ENCODE data around the gene WWOX. TPM values are rescaled to one million over a fixed set of nuclear protein-coding genes. Genes with fewer than 3 reads are reported as not detected.

Gene WWOX
- polyA plus RNA-seq, 3 donors = 40.3 to 43.7 (median 41.5) TPM

DNA sequence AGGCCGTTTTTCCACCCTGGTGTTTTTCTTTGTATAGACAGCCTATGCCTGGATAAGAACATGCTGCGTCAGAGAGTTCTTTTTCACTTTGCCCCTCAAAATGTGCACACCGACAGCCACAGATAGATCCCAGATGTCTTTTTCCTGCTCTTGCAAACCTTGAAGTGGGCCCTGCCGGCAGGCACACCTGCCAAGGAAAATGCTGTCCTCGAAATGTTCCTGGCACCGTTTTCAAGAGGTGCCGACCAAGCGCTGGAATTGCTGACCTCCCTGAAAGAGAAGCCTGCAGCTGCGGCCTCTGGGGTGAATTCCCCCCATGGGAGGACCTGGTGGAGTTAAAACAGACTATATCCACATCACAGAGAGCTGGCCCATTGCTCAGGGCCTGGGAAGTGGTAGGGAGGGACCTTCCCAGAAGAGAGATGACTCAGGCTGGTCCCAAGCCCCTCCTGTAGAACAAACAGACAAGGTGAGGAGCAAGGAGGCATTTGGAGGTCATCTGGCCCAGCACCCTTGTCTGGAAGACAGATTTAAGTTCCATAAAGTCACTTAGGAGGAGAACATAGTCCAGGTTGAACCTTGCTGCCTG lies 833.0 kb downstream of the WWOX start:
- DNase-seq (ENCODE audit: low read depth in 3 of 3, low spot score in 2 of 3) = no peak

GRCh38 chr16:78936060-78936459 lies 836.6 kb downstream of the WWOX start:
- DNase-seq (ENCODE audit: low read depth in 3 of 3, low spot score in 2 of 3) = no peak

DNA sequence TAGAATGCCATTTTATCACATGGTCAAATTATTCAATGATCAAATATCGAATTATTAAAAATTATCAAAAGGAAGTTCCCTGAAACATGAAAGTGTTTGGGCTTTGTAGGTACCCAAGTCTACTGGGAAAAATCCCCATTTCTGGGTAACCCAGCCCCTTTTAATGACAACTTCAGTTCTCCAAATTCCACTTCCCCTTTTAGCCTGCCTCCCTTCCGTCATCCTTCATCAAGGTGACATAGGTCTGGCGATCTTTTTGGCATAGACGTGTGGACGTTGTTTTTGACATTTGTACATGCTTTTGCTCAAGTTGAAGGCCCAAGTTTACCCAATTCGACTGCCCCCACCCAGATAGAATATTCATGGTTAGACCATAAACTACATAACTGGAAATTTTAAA lies 840.1 kb downstream of the WWOX start:
- DNase-seq (ENCODE audit: low read depth in 3 of 3, low spot score in 2 of 3) = no peak

DNA sequence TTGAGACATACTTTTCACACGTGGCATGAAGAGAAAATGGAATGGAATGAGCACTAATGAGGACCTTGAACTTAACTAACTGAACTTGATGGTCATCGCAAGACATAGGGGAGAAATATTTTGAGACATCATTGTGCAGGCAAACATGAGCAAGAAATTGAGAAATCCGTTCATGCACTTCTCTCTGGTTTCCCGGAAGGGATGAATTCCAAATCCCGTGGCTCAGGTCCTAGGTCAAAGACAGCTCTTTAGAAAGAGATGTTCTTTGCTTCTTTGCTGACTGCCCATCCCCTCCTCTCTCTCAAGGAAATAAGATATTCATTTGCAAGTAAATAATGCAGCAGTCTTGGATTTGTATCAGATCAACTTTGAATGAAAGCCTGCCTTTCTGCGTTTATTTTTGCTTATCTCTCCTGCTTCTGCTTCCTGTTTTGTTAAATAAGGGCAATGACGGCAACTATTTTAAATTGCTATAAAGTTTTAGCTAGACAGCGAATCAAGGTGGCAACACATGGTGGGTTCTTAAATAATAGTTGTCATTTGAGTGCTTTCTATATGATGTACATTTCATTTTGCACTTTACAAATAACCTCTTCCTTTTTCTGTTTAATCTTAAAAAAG lies 843.3 kb downstream of the WWOX start:
- DNase-seq (ENCODE audit: low read depth in 3 of 3, low spot score in 2 of 3) = no peak

- no peak for DNase-seq (ENCODE audit: low read depth in 3 of 3, low spot score in 2 of 3)
Measured at GRCh38 chr16:78945336-78945735, 845.9 kb downstream of the WWOX start.

DNA sequence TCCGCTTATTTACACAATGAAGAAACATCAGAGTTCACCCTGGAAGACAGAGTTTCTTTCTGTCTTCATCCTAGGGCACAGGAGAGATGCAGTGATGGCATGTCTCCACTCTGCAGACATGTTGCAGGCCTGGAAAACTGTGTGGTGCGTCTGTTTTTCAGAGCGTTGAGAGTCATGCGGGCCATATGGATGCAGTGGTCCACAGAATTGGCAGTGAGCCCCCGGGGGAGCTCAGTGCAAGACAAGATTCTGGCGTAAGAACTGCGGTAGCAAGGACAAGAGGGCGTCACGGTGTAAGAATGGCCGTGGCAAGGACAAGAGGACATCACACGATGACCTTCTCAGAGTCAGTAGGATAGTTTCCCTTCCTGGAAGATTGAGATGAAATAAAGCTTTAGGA lies 847.1 kb downstream of the WWOX start:
- no peak for DNase-seq (ENCODE audit: low read depth in 3 of 3, low spot score in 2 of 3)

DNA sequence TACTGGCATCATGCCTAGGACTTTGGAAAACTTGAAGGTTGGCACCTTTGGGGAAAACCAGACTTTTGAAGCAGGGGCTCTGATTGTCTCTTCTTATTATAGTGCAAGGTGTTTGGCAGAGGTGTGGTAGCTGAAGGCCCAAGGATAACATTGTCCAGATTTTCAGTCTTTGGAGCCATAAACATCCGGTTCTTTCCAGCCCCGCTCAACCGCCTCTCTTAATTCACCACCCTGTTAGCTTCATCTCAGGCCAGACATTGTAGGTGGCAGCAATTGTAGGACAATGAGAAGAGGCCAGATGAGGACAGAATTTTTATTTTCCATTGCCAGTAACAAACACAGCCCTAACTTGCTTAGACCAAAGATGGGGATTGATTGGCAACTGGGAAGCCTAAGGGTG lies 851.3 kb downstream of the WWOX start:
- DNase-seq (ENCODE audit: low read depth in 3 of 3, low spot score in 2 of 3) = no peak

GRCh38 chr16:78952630-78953029 lies 853.2 kb downstream of the WWOX start:
- no peak for DNase-seq (ENCODE audit: low read depth in 3 of 3, low spot score in 2 of 3)

- DNase-seq (ENCODE audit: low read depth in 3 of 3, low spot score in 2 of 3) = no peak
Measured at GRCh38 chr16:78953526-78953925, 854.1 kb downstream of the WWOX start.

- DNase-seq (ENCODE audit: low read depth in 3 of 3, low spot score in 2 of 3) = no peak
Measured at GRCh38 chr16:78955206-78955605, 855.8 kb downstream of the WWOX start.

DNA sequence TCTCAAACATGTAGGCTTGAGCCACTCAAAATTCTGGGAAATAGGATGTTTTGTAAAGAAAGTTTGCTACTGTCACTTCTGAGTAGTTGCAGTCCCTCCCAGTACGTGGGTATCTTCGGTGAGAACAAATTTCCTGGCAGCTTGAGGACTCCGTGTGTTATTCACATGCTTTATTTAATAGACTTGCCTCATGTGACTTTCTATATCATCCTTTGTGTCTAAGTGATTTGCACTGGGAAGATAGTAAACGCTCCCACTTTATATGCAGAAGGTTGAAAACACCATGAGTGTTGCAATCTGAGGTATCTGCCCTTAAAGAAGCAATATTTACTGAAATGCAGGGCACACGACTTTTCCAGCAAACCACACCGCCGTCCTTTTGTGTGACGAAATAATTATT lies 857.4 kb downstream of the WWOX start:
- DNase-seq (ENCODE audit: low read depth in 3 of 3, low spot score in 2 of 3) = no peak

- DNase-seq (ENCODE audit: low read depth in 3 of 3, low spot score in 2 of 3) = no peak
Measured at GRCh38 chr16:78957317-78958100, 858.1 kb downstream of the WWOX start.

GRCh38 chr16:78961464-78961863 lies 862.0 kb downstream of the WWOX start:
- no peak for DNase-seq (ENCODE audit: low read depth in 3 of 3, low spot score in 2 of 3)

DNA sequence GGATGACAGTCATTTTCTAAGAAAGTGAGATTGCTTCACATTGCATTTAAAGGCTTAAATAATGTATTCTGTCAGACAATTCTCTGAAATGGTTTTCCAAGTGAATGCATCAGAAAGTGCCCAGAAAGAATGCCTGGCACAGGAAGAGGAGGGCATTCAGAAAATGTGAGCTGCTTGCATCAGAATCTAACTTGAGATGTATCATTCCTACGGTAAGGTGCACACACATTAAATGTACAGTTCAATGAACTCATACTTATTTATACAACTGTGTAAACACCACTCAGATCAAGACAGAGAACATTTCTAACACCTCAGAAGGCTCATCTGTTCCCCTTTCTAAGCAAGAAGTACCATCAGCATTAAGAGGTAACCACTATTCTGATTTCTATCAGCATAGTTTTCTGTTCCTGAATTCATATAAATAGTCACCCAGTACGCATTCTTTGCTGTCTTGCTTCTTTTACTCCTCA lies 863.0 kb downstream of the WWOX start:
- DNase-seq (ENCODE audit: low read depth in 3 of 3, low spot score in 2 of 3) = no peak

GRCh38 chr16:78967948-78968347 lies 868.5 kb downstream of the WWOX start:
- no peak for DNase-seq (ENCODE audit: low read depth in 3 of 3, low spot score in 2 of 3)

- no peak for DNase-seq (ENCODE audit: low read depth in 3 of 3, low spot score in 2 of 3)
Measured at GRCh38 chr16:78969721-78970120, 870.3 kb downstream of the WWOX start.

DNA sequence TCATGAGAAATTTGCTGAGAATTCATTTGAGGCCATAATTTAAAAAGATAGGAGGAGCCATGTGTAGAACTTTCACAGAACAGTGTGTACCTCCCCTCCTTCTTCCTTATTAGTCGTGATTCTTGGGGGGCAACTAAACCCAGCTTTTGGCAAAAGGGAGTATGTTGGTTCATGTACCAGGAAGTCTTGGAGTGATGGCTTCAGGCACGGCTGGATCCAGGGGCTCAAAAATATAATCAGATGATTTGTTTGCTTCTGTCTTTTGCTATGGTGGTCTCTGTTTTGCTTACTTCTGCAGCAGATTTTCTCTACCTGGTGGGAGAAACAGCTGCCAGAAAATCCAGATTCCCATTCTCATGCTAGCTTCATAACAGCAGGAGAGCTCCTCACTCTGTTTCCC lies 871.2 kb downstream of the WWOX start:
- DNase-seq (ENCODE audit: low read depth in 3 of 3, low spot score in 2 of 3) = no peak

DNA sequence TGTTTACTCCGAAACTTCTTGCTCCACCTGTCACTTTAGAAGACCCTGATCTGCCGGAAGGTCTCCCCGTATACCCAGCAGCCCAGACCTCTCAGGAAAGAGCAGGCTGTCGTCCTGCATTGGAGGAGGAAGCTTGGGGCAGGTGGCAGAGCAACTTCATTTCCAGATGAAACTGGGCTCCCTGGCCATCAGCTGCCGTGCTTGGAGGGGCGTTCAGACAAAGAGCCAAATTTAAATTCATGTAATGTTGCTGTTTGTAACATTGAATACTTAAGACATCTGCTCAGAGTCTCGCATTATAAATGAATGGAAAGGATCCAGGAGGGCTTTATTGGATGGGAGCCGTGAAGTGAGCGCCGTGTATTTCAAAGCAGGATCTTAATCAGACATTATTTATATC lies 872.6 kb downstream of the WWOX start:
- DNase-seq (ENCODE audit: low read depth in 3 of 3, low spot score in 2 of 3) = no peak

DNA sequence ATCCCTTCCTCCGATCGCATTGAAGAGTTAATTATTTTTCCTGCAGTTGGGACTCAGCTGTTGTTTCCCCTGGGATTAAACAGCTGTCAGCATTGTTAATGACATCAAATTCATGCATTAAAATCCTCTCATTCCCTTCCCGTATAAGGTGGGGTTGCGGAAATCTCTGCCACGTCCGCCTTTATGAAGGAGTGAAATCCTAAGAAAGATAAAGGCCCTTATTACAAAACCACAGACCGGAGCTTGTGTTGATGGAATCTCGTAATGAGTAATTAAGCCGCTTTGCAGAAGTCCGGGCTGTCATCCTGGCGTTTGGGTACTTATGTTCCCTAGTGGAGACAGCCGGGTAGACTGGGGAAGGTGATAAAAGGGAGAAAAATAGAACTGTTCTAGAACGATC lies 873.5 kb downstream of the WWOX start:
- no peak for DNase-seq (ENCODE audit: low read depth in 3 of 3, low spot score in 2 of 3)

DNA sequence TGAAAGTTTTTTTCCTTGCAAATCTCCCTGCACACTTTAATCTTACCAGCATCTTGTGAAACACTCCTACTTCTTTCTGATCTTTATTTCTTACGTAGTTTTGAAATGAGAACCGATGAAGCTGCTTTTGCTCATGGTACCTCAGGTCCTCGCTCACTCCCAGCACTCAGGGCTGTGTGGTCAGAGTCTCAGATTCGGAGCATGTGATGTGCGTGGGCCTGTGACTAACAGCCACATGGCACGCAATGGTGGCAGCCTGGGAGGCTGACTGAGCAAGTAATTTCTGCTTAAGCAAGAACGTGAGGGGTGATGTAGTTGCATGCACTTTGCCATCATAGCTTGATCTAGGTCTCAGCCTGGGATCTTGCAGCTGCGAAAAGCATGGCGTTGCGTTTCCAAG lies 876.8 kb downstream of the WWOX start:
- DNase-seq (ENCODE audit: low read depth in 3 of 3, low spot score in 2 of 3) = no peak

GRCh38 chr16:78980825-78981224 lies 881.4 kb downstream of the WWOX start:
- DNase-seq (ENCODE audit: low read depth in 3 of 3, low spot score in 2 of 3) = no peak

Data from right renal cortex interstitium (tissue), 3 donors.